ENCODE results near the gene ZBTB49.

Gene ZBTB49

GRCh38 chr4:4356106-4357041 is 66.3 kb downstream of the ZBTB49 start:
- TF ChIP-seq CTCF (IDR thresholded peaks at IDR 0.05; ENCODE audit: low read depth, low read length, missing control alignments) = no peak
- DNase-seq (ENCODE audit: low read depth) = no peak
- no peak overlapping the region for H3K4me3 ChIP-seq (ENCODE audit: low read depth, low read length)

DNA sequence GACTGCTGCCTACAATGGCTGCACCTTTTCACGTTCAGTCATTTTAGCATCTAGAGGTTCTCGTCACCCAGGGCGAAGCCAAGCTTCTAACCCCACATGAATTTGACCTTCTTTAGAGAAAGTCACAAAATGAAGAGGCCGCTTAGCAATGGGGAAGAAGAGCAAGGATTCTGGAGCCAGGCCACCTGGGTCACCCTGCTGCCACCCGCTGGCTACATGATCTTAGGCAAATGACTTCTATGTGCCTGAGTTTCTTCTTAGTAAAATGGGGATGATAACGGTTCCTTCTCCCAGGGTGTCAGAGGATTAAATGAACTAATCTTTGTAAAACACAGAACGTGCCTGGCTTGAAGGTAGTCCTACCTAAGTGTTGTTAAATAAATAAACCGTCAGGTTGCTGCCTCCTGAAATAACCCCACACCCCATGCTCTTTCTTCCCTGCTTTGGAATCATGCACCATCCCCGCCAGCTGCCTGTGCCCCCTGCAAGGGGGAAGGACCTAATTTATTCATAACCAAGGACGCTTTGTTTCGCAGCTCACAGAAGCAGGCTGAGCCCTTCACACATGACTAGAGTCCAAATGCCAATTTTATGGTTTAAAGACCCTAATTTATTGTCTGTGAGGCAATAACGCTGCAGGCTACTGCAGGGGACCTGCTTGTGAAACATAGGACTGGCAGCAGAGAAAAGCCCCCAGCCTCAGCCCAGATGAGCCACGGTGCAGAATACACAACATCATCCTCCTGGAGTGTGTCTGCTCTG is 68.2 kb downstream of the ZBTB49 start:
- TF ChIP-seq CTCF (IDR thresholded peaks at IDR 0.05; ENCODE audit: low read depth, low read length, missing control alignments) = no peak
- no peak overlapping the region for H3K4me3 ChIP-seq (ENCODE audit: low read depth, low read length)
- DNase-seq (ENCODE audit: low read depth) = no peak

DNA sequence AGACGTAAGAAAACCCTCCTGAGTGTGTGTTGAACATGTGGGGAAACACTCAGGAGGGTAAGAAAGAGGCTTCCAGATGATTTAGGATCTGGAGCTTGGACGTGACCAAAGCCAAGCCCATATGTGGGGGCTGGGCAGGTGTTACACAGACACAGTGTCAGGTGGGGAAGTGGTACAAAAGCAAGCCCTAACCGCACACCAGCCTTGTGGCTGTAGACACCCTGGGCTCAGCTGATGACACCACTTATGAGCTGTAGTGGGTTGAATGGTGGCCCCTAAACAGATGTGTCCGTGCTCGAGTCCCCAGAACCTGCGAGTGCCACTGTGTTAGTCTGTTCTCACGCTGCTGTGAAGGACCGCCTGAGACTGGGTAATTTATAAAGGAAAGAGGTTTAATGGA is 71.8 kb downstream of the ZBTB49 start:
- no peak for DNase-seq (ENCODE audit: low read depth)
- no peak overlapping the region for H3K4me3 ChIP-seq (ENCODE audit: low read depth, low read length)
- TF ChIP-seq CTCF (IDR thresholded peaks at IDR 0.05; ENCODE audit: low read depth, low read length, missing control alignments) = no peak

DNA sequence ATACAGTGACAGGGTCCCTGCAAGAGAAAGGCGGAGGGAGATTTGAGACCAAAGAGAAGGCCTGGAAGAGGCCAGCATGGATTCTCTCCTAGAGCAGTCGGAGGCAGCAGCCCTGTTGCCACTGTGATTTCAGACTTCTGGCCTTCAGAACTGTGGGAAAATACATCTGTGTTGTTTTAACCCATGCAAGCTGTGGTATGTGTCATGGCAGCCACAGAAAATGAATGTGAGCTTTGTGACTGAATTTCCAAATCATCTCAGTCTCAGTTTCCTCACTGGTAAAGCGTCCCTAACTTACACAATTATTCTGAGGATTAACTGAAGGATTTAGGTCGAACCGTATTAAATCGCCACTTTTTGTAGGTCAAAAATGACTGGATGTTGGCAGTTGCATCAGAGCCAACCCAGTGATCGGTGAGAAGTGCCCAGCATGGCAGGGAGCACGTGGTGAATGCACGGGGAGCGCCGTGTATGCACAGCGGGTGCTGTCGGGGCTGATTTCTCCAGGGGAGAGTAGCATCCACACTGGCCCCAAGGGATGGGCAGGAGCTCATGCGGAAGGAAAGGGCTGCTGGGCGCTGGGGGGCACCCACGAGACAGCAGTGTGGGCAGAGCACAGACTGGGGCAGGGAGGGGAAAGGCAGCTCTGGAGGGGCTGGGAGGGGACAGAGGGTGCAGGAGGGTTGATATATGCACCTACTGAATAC is 73.1 kb downstream of the ZBTB49 start:
- DNase-seq (ENCODE audit: low read depth) = no peak
- TF ChIP-seq CTCF (IDR thresholded peaks at IDR 0.05; ENCODE audit: low read depth, low read length, missing control alignments) = no peak
- H3K4me3 ChIP-seq (ENCODE audit: low read depth, low read length) = no peak overlapping the region

DNA sequence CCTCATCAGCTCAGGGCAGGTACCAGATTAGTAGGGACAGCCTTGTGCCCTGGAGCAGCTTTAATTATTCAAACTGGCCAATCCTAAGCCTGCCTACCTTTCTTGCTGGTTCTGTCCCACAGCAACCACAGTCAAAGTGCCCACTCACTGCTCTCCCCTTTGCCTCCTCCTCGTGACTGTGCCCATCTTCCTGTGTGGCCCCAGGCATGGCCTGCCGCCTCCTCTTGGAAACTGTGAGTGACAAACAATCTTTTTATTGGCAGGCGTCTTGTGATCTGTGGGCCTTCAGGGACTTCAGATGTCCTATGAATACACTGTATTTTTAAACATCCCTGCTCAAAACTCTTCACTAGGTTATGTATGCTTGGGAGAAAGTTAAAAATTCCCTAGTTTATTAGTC is 74.0 kb downstream of the ZBTB49 start:
- no peak for DNase-seq (ENCODE audit: low read depth)
- no peak for TF ChIP-seq CTCF (IDR thresholded peaks at IDR 0.05; ENCODE audit: low read depth, low read length, missing control alignments)
- no peak overlapping the region for H3K4me3 ChIP-seq (ENCODE audit: low read depth, low read length)

DNA sequence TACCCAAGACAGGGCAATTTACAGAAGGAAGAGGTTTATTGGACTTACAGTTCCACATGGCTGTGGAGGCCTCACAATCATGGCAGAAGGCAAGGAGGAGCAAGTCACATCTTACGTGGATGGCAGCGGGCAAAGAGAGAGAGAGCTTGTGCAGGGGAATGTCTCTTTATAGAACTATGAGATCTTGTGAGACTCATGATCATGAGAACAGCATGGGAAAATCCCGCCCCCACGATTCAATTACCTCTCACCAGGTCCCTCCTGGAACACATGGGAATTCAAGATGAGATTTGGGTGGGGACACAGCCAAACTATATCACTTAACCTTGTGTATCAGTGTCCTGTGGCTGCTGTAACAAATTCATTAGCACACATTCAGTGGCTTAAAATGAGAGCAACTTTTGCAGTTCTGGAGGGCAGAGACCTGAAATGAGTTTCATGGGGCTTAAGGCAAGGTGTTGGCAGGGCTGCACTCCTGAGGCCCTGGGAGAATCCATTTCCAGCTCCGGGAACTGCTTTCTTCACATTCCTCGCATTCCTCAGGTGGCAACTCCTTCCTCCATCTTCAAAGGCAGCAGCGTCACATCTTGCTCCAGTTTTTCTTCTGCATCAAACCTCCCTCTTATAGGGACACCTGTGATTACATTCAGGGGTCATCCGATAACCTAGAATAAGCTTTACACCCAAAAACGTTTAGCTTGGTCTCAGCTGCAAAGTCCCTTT is 74.6 kb downstream of the ZBTB49 start:
- no peak overlapping the region for H3K4me3 ChIP-seq (ENCODE audit: low read depth, low read length)
- no peak for TF ChIP-seq CTCF (IDR thresholded peaks at IDR 0.05; ENCODE audit: low read depth, low read length, missing control alignments)
- no peak for DNase-seq (ENCODE audit: low read depth)
